H1 (cell line): Measurements from ENCODE around the gene NCF4. TPM values are rescaled to one million over a fixed set of nuclear protein-coding genes. Genes with fewer than 3 reads are reported as not detected.

Experiments
- BCL11A ChIP-seq, 2 experiments: IDR thresholded peaks; one replicate each; pipeline ENCODE4 v1.6.1; 2011; ENCODE audit warnings: low read depth in 2 of 2, low read length in 2 of 2, mild to moderate bottlenecking in 2 of 2
- BRCA1 ChIP-seq: IDR thresholded peaks from 2 replicates; pipeline ENCODE4 v1.6.1; 2012; ENCODE audit warnings: low read depth, low read length, improper control_type of control experiment
- HDAC2 ChIP-seq, 2 experiments: fragments of 300-600 bp in 1 of 2; sonication (generic) in 1 of 2; IDR thresholded peaks; 2 replicates each; pipeline ENCODE4 v1.6.1; 2011 to 2012; ENCODE audit warnings: low read depth in 2 of 2, low read length in 2 of 2, mild to moderate bottlenecking in 2 of 2, moderate library complexity in 2 of 2, borderline replicate concordance in 1 of 2, inconsistent platforms in 1 of 2
- KDM1A ChIP-seq: fragments of 200-600, 300-600 bp; sonication (generic); IDR thresholded peaks from 2 replicates; pipeline ENCODE4 v1.7.1; 2016; ENCODE audit warnings: mild to moderate bottlenecking, low read length, borderline replicate concordance
- RNF2 ChIP-seq: fragments of 200-900, 300-1000 bp; sonication (generic); IDR thresholded peaks from 2 replicates; pipeline ENCODE4 v1.7.1; 2016; ENCODE audit warnings: borderline replicate concordance, low read depth, mild to moderate bottlenecking, antibody characterized with exemption, low read length; ENCODE audit not compliant: poor library complexity, severe bottlenecking; ENCODE audit errors: missing control alignments
- TEAD4 ChIP-seq: IDR thresholded peaks from 2 replicates; pipeline ENCODE4 v1.6.1; 2012; ENCODE audit warnings: low read depth, low read length, inconsistent platforms, mixed read lengths
- polyA plus RNA-seq, 7 experiments: library from polyadenylated mRNA; depleted of rRNA in 3 of 7; stranded (reverse) in 5 of 7; unstranded in 2 of 7; fragments of >200 nt in 5 of 7; fragments of 200-250 nt in 2 of 7; gene quantifications; 1 replicate in 5 of 7; 2 replicates in 1 of 7; 4 replicates in 1 of 7; pipeline versions ENCODE4 v1.2.1 to v1.2.3, GENCODE V29; 2011 to 2013; ENCODE audit warnings: missing spikeins in 2 of 7, mixed read lengths in 2 of 7
- total RNA-seq: library from RNA; stranded (reverse); fragmentation: NEBNext Ultra II Directional; extraction: Animal tissue kit (Norgen Biotek cat#: 25700); gene quantifications from 2 replicates; pipeline ENCODE4 v1.2.1, GENCODE V29; 2021
- TF ChIP-seq, protein P1 (sequence below): fragments of 300-600 bp; sonication (generic); IDR thresholded peaks from 2 replicates; pipeline ENCODE4 v1.7.1; 2012; ENCODE audit warnings: low read length, moderate library complexity, mild to moderate bottlenecking, inconsistent platforms; ENCODE audit not compliant: insufficient replicate concordance
- TF ChIP-seq, protein P2 (sequence below): IDR thresholded peaks from 2 replicates; pipeline ENCODE4 v1.6.1; 2012; ENCODE audit warnings: inconsistent platforms

Gene NCF4
- total and polyA plus RNA-seq, 2 of the 8 experiments (the other 6 are each of a cell fraction or from before 2014, with no cell fraction given), result 0.20 TPM; not detected in 1

DNA sequence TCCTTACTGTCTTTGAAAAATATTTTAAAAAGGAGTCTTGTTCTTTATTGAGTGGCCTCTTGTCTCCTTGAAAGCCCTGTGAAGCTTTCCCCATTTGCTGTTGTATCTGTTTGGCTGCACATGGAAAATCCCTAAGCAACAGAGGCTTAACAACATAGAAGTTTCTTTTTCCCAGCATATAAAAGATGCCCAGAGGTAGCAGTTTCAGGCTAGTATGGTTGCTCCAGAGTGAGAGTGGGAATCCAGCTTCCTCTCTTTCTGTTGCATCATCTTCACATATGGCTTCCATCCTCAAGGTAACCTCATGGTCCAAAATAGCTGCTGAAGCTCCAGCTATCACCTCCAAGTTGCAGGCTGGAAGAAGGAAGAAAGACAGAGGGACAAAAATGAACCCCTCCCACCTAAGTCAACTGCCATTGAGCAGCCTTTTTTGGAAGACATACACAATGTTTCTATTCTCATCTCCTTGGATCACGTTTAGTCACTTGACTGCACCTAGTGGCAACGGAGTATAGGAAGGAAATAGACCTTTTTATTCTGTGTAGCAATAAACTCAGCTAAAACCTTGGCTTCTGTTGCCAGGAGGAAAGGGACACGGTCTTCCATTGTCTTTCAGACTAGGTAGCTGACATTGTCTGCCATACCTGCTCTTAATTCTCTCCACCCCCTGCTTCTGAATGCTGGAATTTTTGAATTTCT lies 57.9 kb downstream of the NCF4 start (continued):
- TF ChIP-seq, protein P1, sequence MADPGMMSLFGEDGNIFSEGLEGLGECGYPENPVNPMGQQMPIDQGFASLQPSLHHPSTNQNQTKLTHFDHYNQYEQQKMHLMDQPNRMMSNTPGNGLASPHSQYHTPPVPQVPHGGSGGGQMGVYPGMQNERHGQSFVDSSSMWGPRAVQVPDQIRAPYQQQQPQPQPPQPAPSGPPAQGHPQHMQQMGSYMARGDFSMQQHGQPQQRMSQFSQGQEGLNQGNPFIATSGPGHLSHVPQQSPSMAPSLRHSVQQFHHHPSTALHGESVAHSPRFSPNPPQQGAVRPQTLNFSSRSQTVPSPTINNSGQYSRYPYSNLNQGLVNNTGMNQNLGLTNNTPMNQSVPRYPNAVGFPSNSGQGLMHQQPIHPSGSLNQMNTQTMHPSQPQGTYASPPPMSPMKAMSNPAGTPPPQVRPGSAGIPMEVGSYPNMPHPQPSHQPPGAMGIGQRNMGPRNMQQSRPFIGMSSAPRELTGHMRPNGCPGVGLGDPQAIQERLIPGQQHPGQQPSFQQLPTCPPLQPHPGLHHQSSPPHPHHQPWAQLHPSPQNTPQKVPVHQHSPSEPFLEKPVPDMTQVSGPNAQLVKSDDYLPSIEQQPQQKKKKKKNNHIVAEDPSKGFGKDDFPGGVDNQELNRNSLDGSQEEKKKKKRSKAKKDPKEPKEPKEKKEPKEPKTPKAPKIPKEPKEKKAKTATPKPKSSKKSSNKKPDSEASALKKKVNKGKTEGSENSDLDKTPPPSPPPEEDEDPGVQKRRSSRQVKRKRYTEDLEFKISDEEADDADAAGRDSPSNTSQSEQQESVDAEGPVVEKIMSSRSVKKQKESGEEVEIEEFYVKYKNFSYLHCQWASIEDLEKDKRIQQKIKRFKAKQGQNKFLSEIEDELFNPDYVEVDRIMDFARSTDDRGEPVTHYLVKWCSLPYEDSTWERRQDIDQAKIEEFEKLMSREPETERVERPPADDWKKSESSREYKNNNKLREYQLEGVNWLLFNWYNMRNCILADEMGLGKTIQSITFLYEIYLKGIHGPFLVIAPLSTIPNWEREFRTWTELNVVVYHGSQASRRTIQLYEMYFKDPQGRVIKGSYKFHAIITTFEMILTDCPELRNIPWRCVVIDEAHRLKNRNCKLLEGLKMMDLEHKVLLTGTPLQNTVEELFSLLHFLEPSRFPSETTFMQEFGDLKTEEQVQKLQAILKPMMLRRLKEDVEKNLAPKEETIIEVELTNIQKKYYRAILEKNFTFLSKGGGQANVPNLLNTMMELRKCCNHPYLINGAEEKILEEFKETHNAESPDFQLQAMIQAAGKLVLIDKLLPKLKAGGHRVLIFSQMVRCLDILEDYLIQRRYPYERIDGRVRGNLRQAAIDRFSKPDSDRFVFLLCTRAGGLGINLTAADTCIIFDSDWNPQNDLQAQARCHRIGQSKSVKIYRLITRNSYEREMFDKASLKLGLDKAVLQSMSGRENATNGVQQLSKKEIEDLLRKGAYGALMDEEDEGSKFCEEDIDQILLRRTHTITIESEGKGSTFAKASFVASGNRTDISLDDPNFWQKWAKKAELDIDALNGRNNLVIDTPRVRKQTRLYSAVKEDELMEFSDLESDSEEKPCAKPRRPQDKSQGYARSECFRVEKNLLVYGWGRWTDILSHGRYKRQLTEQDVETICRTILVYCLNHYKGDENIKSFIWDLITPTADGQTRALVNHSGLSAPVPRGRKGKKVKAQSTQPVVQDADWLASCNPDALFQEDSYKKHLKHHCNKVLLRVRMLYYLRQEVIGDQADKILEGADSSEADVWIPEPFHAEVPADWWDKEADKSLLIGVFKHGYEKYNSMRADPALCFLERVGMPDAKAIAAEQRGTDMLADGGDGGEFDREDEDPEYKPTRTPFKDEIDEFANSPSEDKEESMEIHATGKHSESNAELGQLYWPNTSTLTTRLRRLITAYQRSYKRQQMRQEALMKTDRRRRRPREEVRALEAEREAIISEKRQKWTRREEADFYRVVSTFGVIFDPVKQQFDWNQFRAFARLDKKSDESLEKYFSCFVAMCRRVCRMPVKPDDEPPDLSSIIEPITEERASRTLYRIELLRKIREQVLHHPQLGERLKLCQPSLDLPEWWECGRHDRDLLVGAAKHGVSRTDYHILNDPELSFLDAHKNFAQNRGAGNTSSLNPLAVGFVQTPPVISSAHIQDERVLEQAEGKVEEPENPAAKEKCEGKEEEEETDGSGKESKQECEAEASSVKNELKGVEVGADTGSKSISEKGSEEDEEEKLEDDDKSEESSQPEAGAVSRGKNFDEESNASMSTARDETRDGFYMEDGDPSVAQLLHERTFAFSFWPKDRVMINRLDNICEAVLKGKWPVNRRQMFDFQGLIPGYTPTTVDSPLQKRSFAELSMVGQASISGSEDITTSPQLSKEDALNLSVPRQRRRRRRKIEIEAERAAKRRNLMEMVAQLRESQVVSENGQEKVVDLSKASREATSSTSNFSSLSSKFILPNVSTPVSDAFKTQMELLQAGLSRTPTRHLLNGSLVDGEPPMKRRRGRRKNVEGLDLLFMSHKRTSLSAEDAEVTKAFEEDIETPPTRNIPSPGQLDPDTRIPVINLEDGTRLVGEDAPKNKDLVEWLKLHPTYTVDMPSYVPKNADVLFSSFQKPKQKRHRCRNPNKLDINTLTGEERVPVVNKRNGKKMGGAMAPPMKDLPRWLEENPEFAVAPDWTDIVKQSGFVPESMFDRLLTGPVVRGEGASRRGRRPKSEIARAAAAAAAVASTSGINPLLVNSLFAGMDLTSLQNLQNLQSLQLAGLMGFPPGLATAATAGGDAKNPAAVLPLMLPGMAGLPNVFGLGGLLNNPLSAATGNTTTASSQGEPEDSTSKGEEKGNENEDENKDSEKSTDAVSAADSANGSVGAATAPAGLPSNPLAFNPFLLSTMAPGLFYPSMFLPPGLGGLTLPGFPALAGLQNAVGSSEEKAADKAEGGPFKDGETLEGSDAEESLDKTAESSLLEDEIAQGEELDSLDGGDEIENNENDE, result no peak
- peak; percentile 86; the same call in 1 of the 2 replicates for TF ChIP-seq KDM1A
- no peak for TF ChIP-seq RNF2
- no peak for TF ChIP-seq TEAD4
- peak in 1 of 2 experiments; percentile 81; a peak in 1 of 4 replicates for TF ChIP-seq HDAC2 (IDR thresholded peaks at IDR 0.05; ENCODE audit: borderline replicate concordance in 1 of 2, low read depth in 2 of 2, low read length in 2 of 2)
- no peak for TF ChIP-seq BRCA1
- TF ChIP-seq, protein P2, sequence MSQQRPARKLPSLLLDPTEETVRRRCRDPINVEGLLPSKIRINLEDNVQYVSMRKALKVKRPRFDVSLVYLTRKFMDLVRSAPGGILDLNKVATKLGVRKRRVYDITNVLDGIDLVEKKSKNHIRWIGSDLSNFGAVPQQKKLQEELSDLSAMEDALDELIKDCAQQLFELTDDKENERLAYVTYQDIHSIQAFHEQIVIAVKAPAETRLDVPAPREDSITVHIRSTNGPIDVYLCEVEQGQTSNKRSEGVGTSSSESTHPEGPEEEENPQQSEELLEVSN, result no peak
- TF ChIP-seq BCL11A (IDR thresholded peaks at IDR 0.05; ENCODE audit: low read depth in 2 of 2, low read length in 2 of 2), result no peak
